Hematopoietic multipotent progenitor cell (in vitro differentiated cells): ENCODE measurements around the gene NLGN1. TPM values are rescaled to one million over a fixed set of nuclear protein-coding genes. Genes with fewer than 3 reads are reported as not detected.
A peak's percentile ranks its signal among the peaks of the same experiment; 100 is the strongest.

ENCODE experiments used
- DNase-seq, 3 donors: peaks; one replicate each; pipeline ENCODE4 v3.0.0-alpha.2; 2011 to 2015; ENCODE audit warnings: low read depth in 2 of 3, low spot score in 2 of 3
- total RNA-seq: library from RNA; depleted of rRNA; stranded (reverse); fragments of >200 nt; gene quantifications from one replicate; pipeline ENCODE4 v1.2.3, GENCODE V29; 2012

Gene NLGN1
- total RNA-seq, 1 donor = 2.2 TPM

DNA sequence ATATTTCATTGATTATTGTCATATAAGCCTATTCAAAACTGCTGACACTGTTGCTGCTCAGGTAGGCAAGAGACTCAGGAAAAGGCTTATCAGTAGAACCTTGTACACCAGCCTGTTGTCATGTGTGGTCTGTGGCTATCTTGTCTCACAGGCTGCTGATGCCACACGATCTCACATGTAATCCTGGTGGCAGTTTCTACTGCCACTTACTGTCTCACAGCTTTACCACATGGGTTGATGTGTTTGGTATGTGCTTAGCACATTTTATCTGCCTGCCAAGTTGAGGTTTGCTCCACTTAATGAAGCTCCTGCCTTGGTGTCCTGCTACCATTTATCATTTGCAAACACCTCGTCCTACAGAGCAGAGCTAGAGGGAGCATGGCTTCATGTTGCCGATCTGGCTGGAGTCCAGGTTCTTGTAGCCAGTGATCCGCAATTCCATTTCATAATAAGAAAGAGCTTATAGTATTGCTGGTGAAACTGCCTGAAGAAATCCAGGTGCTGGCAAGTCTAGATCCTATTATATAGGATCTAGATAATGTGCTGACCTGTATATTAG is 637.9 kb downstream of the NLGN1 start:
- no peak for DNase-seq

DNA sequence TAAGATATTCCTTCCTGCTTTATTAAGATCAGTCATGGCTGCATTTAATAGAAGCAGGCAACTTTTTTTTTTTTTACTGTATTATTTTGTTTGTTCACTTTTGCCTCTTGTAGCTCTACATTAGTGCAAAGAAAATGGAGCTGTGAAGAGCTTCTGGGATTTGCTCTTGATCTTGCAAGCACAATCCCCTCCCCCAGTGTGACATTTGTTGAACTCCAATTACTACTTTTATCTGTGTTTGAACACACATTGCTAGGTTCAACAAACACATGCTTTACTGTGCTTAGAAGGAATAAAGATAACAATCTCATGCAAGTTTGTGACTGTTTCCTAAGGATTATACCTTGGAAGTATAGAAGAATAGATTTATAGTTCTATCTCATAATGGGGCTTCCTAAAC is 648.8 kb downstream of the NLGN1 start:
- no peak for DNase-seq

DNA sequence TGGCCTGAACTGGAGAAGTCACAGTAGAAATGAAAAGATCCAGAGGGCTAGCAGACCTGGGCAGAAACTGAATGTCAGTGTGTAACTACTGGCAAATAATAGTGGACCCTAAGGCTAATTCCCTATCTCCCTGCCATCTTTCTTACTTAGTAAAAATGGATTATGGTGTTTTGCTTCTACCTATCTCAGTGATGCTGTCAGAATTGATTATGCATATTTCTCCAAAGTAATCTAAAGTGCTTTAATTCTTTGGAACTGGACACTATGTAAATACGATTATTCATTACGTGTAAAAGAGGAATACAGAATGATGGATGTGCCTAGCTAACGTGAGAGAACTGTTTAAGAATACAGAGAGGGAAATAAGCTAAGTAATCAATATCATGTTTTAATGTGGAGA is 651.9 kb downstream of the NLGN1 start:
- DNase-seq = no peak

DNA sequence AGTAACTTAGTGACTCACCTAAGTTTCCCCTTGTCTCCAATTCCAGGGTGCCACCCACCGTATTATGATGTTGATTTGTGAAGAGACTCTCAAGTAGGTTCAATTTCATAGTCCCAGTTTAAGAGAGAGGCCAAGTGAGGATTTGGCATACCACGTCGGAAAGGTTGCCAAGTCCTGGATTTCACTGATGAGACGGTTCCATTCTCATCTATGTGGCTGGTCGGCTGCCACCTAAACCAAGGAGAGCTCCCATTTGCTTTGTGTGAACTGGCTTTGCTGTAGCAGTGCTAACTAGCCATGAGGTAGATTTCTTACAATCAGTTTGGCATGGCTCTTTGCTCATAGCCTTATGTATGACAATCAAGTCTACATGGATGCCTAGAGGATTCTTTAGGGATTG is 653.6 kb downstream of the NLGN1 start:
- no peak for DNase-seq

DNA sequence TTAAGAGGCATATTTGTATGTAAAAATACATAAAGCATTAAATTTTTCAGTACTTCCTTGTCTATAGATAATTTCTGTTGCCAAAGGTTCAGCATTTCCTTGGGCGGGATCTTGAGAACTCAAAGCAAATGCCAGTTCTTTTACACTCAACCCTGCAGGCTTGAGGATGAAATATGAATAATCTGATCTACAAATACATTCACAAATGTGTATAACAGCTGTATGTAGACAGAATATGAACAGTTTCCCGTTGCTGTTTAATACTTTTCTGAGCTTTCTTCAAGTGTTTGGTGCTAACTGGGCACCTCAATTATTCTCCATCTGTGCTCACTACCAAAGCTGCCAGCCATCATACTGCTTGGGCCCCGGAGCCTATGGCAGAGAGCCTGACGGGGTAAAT is 661.3 kb downstream of the NLGN1 start:
- no peak for DNase-seq

DNA sequence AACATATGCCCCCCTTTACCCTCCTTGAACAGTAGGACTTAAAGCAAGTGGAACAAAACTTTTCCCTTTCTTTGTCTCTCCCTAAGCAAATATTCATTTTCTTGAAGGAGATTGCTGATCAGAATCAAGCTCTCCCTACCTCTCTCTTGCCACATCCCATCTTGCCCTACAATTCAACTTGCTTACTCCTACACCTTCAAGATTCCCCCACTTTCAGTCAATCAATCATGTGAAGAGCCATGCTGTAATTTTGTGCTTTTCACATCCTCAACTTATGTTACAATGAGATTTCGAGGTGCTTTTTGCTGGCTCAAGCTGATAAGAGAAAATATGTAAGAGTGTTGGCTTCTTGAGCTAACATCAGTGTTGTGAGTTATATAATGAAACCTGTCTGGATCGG is 662.9 kb downstream of the NLGN1 start:
- no peak for DNase-seq

DNA sequence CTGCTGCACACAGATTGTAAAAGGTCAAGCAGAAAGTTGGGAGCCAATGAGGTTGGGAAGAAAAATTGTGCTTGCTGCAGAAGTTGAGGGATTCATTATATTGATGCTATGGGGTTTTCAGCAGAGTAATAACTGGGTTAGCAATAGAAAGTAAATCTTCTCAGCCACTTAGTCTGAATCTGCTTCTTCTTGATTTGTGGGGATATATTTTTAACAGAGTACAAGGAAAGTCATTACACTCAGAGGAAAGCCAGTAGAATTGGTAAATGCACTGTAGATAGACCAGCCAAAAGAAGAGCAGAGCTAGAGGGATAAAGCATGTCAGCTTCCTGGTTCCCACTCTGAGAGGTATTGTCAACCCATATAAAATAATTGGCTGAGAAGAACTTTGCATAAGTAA is 663.6 kb downstream of the NLGN1 start:
- no peak for DNase-seq

DNA sequence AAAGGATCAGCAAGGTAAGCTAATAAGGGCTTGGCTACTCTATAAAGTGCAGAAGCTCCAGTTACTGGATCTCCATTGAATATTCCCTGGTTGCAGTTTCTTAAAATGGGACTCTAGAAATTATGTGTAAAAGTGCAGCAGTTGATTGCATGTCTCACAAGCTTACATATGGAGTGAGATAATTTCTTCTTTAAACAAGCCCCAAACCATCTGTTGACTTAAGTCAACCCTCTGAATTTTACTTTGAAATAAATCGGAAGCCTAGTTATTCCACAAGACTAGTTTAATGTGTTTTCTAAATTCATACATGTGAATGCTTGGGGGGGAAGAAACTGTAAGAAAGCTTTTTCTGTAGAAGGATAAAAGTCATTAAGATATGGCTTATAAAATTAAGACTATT is 664.2 kb downstream of the NLGN1 start:
- no peak for DNase-seq

DNA sequence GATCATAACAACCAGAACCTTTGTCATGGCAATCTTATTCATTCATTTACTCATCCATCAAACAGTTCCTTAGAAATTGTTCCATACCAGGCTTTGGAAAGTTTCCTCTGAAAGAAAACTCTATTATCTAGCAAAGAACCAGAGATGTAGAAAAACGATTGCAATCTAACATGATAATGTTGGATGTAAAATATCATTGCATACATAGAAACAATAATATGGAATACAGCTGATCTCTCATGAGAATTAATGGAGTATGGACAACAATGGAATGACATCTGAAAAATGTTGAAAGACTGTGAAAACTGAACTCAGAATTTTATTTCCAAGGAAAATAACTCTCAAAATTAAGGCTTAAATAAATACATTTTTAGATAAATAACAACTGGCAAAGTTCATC is 665.4 kb downstream of the NLGN1 start:
- DNase-seq = no peak

DNA sequence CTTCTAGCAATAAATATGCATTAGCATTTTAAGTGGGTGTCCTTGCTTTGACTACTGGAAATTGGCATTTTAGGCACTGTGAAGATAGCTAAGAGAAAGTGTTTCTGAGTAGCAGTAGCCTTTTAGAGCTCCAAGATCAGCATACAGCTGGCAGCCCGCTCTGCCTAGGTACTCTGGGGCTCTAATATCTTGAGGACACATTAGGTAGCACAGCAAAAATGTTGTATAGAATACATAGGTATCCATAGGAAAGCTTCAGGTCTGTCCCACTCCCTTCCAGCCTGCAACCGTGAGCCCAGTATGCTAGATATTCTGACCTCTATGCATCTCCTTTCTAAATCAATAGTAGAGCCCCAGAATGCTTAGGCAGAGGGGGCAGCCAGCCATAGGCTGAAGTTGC is 670.5 kb downstream of the NLGN1 start:
- no peak for DNase-seq

DNA sequence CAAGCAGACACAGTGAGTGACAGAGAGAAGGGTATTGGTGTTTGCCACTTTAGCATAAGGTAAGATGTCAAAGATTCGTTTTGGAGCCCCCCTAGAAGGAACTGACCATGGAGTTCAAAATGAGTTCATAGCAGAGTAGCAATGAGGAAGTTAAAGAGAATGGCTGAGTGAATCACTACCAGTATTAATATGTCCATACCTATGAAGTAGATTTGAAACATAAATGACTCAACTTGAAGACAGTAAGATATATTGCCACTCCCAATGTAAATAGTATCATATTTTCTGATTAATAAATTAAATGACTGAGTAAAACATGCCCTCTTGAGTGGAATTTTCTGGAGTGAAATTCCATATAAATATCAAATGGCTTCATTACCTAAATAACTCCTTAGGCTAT is 675.1 kb downstream of the NLGN1 start:
- no peak for DNase-seq

DNA sequence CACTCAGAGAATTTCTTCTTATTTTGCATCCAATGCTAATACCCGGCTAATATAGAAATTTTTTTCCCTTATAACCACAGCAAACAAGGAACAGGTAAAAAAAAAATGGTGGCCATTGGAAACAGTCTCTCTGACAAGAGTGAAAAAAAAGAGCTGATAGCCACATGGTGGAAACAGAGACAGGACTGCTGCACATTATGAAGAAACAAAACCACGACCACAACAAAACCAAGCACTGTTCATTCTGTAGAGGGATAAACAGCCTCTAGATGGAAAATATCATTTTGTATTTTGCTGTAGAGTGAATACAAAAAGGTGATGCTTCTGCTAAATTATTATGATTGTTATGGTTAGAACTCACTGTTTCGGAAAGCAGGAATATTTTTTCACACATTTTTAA is 686.2 kb downstream of the NLGN1 start:
- DNase-seq = no peak

DNA sequence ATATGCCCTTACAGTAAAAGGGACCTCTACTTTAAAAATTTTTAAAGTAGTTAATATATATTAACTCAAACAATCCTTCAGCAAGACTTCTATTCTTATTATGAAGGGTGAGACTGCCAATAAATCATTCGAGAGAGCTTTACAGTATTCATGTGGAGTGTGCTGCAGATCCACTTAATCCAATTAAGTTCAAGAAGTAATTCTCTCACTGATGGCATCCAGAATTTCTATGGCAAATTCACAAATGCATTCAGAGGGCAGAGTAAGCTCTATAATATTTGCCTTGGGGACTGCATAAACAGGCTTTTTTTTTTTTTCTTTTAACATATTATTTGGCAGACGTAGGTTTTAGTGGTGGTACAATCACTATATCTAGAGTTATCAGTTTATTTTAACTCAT is 692.0 kb downstream of the NLGN1 start:
- no peak for DNase-seq

DNA sequence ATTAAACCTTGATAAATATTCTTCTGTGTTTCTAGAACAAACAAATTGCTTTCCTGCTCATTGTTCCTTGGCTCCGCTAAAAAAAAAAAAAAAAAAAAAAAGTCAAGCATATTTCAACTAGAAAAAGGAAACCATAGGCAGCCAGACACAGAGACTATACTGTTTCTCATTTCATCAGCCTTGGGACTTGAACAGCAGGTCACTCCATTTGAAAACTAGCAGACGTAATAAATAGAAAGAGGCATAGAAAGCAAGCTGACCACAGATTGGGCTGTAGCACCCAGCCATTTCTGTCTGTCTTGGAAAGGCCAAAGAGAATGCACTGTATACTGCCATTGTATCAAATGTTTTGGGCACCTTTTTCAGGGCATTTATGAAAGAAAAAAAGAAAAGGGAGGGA is 697.1 kb downstream of the NLGN1 start:
- no peak for DNase-seq

DNA sequence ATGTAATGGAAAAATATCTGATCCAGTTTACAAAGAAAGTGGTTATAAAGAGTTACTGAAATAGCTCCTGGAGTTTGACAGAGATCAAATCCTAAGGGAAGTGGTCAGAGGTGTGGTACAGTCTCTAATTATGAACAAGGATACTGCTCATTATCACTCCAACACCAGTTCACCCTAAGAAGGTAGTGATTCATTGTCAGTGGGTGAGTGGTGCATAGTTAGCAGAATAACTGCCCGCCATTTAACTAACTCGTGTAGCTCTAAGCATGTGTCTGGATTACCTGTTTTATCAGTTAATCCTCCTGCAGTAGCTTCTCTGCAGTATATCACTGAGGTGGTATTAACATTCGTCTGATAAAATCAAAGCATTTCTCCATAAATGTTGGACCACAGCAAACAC is 700.1 kb downstream of the NLGN1 start:
- no peak for DNase-seq

DNA sequence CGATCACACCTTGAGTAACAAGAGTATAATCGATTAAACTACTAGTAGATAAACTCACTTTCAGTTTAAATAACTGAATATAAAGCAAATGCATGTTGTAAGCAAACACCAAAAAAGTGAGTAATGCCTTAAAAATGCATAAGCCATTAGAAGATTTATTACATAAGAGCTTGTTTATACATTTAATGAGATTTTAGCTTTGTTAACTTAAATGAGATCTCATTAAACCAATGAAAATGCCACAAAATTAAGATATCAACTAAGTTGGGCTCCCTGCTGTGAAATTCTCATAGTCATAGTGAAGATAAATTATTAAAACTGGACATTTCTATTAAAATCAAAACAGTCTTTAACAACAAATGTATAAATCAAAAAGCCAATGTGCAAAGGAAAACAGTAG is 701.2 kb downstream of the NLGN1 start:
- DNase-seq = no peak

DNA sequence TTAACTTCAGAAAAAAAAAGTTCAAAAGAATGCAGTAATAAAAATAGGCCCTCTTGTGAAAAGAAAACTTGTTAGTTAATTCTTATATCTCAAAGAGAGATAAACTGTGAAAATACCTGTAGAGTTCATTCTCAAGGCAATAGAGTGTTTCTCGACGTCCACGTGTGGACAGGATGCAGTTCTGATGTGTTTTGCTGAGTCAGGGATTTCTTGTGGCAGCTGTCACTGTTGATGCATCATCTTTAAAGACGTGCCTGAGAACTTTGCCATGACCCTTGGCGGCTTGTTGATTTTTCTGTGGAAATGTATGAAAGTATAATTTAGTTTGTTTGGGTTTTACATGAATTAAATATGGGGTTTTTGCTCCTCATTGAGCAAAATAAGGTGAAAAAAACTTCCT is 702.2 kb downstream of the NLGN1 start:
- no peak for DNase-seq

DNA sequence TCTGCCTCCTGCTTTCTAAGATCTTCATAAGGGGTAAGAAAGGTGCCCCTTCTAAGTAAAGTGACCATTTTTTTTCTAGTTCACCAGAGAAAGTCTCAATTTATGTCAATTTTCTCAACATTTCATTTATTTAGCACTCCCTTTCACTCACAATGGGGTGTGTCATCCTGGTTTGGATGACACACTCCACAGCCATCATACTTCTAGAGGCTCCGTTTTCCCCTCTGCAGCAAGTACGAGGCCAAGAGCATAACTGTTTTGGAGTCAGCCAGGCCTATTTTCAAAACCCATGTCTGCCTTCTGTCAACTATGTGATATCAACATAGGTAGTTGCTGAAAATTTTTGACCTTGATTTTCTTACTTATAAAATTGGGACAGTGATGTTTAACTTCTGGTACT is 703.2 kb downstream of the NLGN1 start:
- no peak for DNase-seq

DNA sequence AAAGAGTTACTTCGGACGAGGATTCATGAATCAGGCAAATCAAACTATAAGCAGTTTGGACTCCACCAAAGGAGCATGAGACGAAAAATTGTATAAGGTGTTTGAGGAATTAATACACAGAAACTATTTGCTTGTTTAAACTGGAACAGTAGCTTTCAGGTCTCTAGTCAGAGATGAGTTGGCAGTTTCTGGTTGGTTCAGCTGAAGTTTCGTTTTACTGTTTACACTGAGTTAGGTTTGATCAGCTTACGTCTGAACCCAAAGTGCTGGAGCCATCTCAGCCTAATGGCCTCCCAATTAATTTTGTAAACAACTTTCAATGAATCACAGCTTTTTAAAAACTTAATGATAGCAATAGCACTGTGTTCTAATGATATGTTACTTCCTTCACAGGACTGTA is 703.7 kb downstream of the NLGN1 start:
- DNase-seq = no peak

DNA sequence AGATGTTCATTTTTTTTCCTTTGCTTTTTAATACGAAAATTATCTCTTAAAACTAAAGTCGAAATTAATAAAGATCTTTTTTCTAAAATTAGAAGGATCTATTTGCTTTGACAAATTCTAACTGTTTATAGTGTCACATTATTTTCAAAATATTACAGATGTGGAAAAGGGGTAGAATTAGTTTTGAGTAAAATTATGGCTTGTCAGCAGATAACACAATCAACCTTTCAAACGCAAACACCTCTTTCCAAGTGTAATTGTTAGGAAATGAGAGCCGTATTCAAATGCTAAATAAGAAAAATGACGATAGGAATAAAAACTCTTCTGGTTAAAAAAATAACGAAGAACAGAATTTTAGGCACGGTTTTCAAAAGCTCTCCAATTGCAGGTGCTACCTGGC is 704.7 kb downstream of the NLGN1 start:
- no peak for DNase-seq

DNA sequence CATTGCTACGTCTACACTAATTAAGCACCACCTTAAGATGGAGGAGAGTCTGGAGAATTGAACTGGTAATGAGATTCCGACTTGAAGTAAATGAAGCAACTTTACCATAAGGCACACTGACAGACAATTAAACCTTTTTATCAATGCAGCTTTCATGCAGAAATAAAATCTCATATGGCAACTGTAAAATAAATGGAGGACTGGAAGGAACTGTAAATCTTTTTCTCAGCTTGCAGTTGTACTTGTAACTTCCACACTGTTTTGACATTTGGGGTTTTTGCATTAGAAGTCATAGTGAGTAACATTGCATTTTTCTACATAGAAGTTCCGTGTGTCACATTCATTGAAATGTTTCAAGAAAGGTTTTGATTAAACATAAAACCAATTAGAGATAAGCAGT is 705.3 kb downstream of the NLGN1 start:
- DNase-seq = no peak

DNA sequence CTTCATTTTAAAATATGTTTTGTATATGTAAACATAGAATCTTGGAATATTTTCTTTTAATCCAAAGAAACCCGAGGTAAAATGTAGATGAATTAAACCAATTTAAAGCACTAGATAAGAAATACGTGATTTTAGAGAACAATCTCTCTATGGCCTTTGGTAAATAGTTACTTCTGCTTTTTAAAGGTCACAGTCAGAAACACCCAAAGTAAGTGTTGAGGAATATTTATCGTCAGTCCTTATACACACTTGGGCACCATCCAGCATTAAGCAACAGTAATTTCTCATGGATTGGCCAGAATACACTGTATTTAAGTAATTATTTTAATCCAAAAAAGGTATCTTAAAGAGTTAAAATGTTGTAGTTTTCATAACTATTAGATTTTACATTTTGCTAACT is 713.2 kb downstream of the NLGN1 start:
- DNase-seq = peak in 2 of 3 donors; percentile 1 to 33

DNA sequence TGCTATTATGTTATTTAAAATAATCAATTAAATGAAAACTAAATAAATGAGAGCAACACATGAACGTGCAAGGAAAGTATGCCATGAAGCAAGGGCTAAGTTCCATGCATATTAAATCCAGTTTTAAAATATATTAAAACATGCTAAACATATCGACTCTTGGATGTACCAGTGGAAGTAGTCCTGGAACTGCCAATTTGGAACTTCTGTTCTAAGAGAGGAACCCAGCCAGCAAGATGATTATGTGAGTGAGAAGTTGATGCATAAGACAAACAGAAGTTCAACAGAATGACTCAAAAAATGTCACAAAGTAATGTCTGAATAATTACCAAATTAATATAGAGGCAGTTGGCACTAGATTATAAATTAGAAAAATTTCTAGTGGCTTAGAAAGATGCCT is 714.2 kb downstream of the NLGN1 start:
- DNase-seq = no peak

DNA sequence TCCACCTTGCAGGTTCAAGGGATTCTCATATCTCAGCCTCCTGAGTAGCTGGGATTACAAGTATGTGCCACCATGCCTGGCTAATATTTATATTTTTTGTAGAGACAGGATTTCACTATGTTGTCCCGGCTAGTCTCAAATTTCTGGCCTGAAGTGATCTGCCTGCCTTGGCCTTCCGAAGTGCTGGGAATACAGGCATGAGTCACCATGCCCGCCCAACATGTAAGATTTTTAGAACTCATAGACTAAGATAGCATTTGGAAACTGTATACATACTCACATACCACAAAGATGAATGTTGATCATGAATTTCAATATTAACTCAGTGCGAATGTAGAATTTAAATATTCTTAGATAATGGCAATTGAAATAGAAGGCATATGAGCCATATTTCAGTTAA is 718.9 kb downstream of the NLGN1 start:
- no peak for DNase-seq
